K562 (cell line): ENCODE measurements around the gene FAM83F. TPM values are rescaled to one million over a fixed set of nuclear protein-coding genes. Genes with fewer than 3 reads are reported as not detected.

Source experiments
- CCNT2 ChIP-seq: IDR thresholded peaks from 2 replicates; pipeline ENCODE4 v1.6.1; 2011; ENCODE audit warnings: borderline replicate concordance, low read depth, mild to moderate bottlenecking, moderate library complexity, mixed read lengths, low read length; ENCODE audit not compliant: insufficient read length; ENCODE audit errors: extremely low read depth
- ESRRB ChIP-seq: fragments of 250-450 bp; sonication (Bioruptor Pico); IDR thresholded peaks from 2 replicates; pipeline ENCODE4 v1.5.0; 2020; ENCODE audit warnings: mild to moderate bottlenecking, moderate library complexity, borderline replicate concordance
- ETV6 ChIP-seq, 3 experiments: fragments of 150-350 bp in 1 of 3; sonication (generic) in 1 of 3; formaldehyde crosslinking in 1 of 3; IDR thresholded peaks; 2 replicates each; pipeline versions ENCODE4 v1.6.1 to v1.8.0; 2014 to 2022; ENCODE audit warnings: borderline replicate concordance in 2 of 3, low read depth in 2 of 3, antibody characterized with exemption in 1 of 3, low read length in 1 of 3, mild to moderate bottlenecking in 1 of 3, missing genetic modification reagents in 1 of 3
- MCM2 ChIP-seq: fragments of 450-650 bp; IDR thresholded peaks from 2 replicates; pipeline ENCODE4 v1.6.1; 2017; ENCODE audit warnings: low read depth, mild to moderate bottlenecking
- NONO ChIP-seq, 2 experiments: fragments of 200-400 bp in 1 of 2; fragments of 450-650 bp in 1 of 2; formaldehyde crosslinking in 1 of 2; IDR thresholded peaks; 2 replicates each; pipeline ENCODE4 v1.6.1; 2017; ENCODE audit warnings: low read depth in 2 of 2, mild to moderate bottlenecking in 2 of 2, moderate library complexity in 2 of 2, low read length in 1 of 2
- SETDB1 ChIP-seq: IDR thresholded peaks from one replicate; pipeline ENCODE4 v1.6.1; 2012; ENCODE audit warnings: low read length, control low read depth, inconsistent platforms
- SMAD3 ChIP-seq: fragments of 450-650 bp; formaldehyde crosslinking; conservative IDR thresholded peaks from 2 replicates; pipeline ENCODE4 v1.4.0; 2020; ENCODE audit warnings: mild to moderate bottlenecking
- SMARCA4 ChIP-seq: fragments of 450-650 bp; IDR thresholded peaks from 2 replicates; pipeline ENCODE4 v1.6.1; 2016
- ZFPM2 ChIP-seq: fragments of 250-450 bp; sonication (Bioruptor Pico); IDR thresholded peaks from 2 replicates; pipeline ENCODE4 v1.5.1; 2022; ENCODE audit warnings: mild to moderate bottlenecking
- ZNF143 ChIP-seq: sonication (generic); formaldehyde crosslinking; IDR thresholded peaks from 2 replicates; pipeline ENCODE4 v1.9.0; 2022; ENCODE audit warnings: mild to moderate bottlenecking, missing genetic modification reagents
- ZNF445 ChIP-seq: fragments of 250-450 bp; sonication (Bioruptor Pico); IDR thresholded peaks from 2 replicates; pipeline ENCODE4 v1.4.0; 2020; ENCODE audit warnings: low read depth, mild to moderate bottlenecking, moderate library complexity
- ZNF76 ChIP-seq: fragments of 250-450 bp; sonication (Bioruptor Pico); IDR thresholded peaks from 2 replicates; pipeline ENCODE4 v1.4.0; 2020; ENCODE audit warnings: mild to moderate bottlenecking, moderate library complexity, borderline replicate concordance
- polyA plus RNA-seq, 8 experiments: library from polyadenylated mRNA; depleted of rRNA in 4 of 8; stranded (reverse) in 5 of 8; unstranded in 3 of 8; fragments of >200 nt; fragmentation: Nextera tagmentation in 2 of 8; fragmentation: Illumina TruSeq in 1 of 8; extraction: Ambion mirVana in 2 of 8; extraction: Trizol in 1 of 8; gene quantifications; 2 replicates each; pipeline versions ENCODE4 v1.2.1 to v1.2.3, GENCODE V29; 2011 to 2014; ENCODE audit warnings: inconsistent platforms in 1 of 8, missing spikeins in 1 of 8
- total RNA-seq, 7 experiments: library from RNA; depleted of rRNA in 6 of 7; stranded (reverse); fragments of >200 nt in 6 of 7; fragmentation: Illumina TruSeq in 2 of 7; extraction: Trizol in 2 of 7; gene quantifications; 2 replicates each; pipeline versions ENCODE4 v1.2.1 to v1.2.3, GENCODE V29; 2011 to 2021; ENCODE audit warnings: low replicate concordance in 1 of 7
- TF ChIP-seq, protein P1 (sequence below), 2 experiments: fragments of 450-650 bp; conservative IDR thresholded peaks; 2 replicates each; pipeline ENCODE4 v1.6.1; 2017; ENCODE audit warnings: mild to moderate bottlenecking in 2 of 2, moderate library complexity in 2 of 2
- TF ChIP-seq, protein P2 (sequence below): sonication (generic); formaldehyde crosslinking; IDR thresholded peaks from 2 replicates; pipeline ENCODE4 v1.8.0; 2022; ENCODE audit warnings: missing genetic modification reagents, mild to moderate bottlenecking, moderate library complexity, borderline replicate concordance
- TF ChIP-seq, protein P3 (sequence below): fragments of 250-450 bp; sonication (Bioruptor Pico); IDR thresholded peaks from 2 replicates; pipeline ENCODE4 v1.8.0; 2022; ENCODE audit warnings: moderate library complexity, mild to moderate bottlenecking, inconsistent platforms
- TF ChIP-seq, protein P4 (sequence below): fragments of 450-650 bp; formaldehyde crosslinking; IDR thresholded peaks from 2 replicates; pipeline ENCODE4 v1.4.0; 2022; ENCODE audit warnings: missing genetic modification characterization
- TF ChIP-seq, protein P5 (sequence below): fragments of 450-650 bp; formaldehyde crosslinking; IDR thresholded peaks from 2 replicates; pipeline ENCODE4 v1.4.0; 2020; ENCODE audit warnings: mild to moderate bottlenecking, moderate library complexity
- TF ChIP-seq, protein P6 (sequence below): IDR thresholded peaks from 2 replicates; pipeline ENCODE4 v1.6.1; 2011; ENCODE audit not compliant: insufficient read length; ENCODE audit errors: extremely low read depth

FAM83F gene
- total and polyA plus RNA-seq, 9 of the 15 experiments (the other 6 are each of a cell fraction or from before 2014, with no cell fraction given), result under 0.01 to 0.13 (median 0.04) TPM; not detected in 1

DNA sequence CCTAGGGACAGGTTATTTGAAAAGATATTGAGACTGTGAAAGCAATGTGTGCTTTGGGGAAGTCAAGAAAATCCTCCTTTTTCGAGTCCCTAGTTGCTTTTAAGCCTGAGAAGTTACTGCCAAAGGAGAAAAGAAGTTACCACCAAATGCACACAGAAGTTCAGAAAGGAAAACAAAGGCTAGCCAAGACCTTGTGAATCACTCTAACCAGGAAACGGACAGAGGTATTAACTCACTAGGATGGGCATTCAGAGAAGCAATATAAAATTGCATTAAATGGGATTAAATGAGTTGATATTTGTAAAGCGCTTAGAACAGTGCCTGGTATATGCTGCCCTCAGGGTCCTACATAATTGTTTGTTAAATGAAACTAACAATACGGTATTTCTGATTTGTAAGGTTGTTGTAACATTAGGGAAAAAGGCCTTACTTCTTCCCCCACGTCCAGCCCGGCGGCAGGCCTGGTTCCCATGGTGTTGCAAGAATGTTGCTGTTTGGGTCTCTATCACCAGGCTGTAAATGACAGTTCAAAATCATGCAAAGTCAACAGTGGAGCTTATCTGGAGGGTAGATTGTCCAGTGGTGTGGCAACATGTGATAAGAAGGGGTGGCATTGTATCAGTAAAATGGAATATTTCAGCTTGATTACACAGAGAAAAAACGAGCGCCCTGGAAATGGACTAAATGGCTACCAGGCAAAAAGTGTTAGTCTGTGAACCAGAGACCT is 27.5 kb upstream of the FAM83F start (continued):
- TF ChIP-seq, protein P1, sequence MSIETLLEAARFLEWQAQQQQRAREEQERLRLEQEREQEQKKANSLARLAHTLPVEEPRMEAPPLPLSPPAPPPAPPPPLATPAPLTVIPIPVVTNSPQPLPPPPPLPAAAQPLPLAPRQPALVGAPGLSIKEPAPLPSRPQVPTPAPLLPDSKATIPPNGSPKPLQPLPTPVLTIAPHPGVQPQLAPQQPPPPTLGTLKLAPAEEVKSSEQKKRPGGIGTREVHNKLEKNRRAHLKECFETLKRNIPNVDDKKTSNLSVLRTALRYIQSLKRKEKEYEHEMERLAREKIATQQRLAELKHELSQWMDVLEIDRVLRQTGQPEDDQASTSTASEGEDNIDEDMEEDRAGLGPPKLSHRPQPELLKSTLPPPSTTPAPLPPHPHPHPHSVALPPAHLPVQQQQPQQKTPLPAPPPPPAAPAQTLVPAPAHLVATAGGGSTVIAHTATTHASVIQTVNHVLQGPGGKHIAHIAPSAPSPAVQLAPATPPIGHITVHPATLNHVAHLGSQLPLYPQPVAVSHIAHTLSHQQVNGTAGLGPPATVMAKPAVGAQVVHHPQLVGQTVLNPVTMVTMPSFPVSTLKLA (conservative IDR thresholded peaks at IDR 0.05), result peak in 1 of 2 experiments; percentile 37; a peak in 2 of 4 replicates
- TF ChIP-seq ZFPM2 (CRISPR knock-in tag) (no peak), ZNF445 (CRISPR knock-in tag) (no peak), SMAD3 (CRISPR knock-in tag) (peak; percentile 61; the same call in 1 of the 2 replicates), ZNF143 (CRISPR knock-in tag) (no peak), MCM2 (no peak), SETDB1 (no peak), SMARCA4 (peak; percentile 18; the same call in 1 of the 2 replicates), CCNT2 (peak; percentile 57), NONO (IDR thresholded peaks at IDR 0.05; ENCODE audit: low read depth in 2 of 2, low read length in 1 of 2) (no peak), ZNF76 (CRISPR knock-in tag) (no peak), ESRRB (CRISPR knock-in tag) (no peak), ETV6 (IDR thresholded peaks at IDR 0.05; ENCODE audit: borderline replicate concordance in 1 of 2, low read depth in 2 of 2, low read length in 1 of 2) (no peak), ETV6 (CRISPR knock-in tag; IDR thresholded peaks at IDR 0.05; ENCODE audit: borderline replicate concordance) (no peak)
- TF ChIP-seq, protein P2, sequence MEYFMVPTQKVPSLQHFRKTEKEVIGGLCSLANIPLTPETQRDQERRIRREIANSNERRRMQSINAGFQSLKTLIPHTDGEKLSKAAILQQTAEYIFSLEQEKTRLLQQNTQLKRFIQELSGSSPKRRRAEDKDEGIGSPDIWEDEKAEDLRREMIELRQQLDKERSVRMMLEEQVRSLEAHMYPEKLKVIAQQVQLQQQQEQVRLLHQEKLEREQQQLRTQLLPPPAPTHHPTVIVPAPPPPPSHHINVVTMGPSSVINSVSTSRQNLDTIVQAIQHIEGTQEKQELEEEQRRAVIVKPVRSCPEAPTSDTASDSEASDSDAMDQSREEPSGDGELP, result no peak
- TF ChIP-seq, protein P3, sequence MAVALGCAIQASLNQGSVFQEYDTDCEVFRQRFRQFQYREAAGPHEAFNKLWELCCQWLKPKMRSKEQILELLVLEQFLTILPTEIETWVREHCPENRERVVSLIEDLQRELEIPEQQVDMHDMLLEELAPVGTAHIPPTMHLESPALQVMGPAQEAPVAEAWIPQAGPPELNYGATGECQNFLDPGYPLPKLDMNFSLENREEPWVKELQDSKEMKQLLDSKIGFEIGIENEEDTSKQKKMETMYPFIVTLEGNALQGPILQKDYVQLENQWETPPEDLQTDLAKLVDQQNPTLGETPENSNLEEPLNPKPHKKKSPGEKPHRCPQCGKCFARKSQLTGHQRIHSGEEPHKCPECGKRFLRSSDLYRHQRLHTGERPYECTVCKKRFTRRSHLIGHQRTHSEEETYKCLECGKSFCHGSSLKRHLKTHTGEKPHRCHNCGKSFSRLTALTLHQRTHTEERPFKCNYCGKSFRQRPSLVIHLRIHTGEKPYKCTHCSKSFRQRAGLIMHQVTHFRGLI (CRISPR knock-in tag), result 0 out of 2 replicates have a peak, but pooled peaks have one; percentile 35
- TF ChIP-seq, protein P4, sequence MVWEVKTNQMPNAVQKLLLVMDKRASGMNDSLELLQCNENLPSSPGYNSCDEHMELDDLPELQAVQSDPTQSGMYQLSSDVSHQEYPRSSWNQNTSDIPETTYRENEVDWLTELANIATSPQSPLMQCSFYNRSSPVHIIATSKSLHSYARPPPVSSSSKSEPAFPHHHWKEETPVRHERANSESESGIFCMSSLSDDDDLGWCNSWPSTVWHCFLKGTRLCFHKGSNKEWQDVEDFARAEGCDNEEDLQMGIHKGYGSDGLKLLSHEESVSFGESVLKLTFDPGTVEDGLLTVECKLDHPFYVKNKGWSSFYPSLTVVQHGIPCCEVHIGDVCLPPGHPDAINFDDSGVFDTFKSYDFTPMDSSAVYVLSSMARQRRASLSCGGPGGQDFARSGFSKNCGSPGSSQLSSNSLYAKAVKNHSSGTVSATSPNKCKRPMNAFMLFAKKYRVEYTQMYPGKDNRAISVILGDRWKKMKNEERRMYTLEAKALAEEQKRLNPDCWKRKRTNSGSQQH (CRISPR knock-in tag), result no peak
- TF ChIP-seq, protein P5, sequence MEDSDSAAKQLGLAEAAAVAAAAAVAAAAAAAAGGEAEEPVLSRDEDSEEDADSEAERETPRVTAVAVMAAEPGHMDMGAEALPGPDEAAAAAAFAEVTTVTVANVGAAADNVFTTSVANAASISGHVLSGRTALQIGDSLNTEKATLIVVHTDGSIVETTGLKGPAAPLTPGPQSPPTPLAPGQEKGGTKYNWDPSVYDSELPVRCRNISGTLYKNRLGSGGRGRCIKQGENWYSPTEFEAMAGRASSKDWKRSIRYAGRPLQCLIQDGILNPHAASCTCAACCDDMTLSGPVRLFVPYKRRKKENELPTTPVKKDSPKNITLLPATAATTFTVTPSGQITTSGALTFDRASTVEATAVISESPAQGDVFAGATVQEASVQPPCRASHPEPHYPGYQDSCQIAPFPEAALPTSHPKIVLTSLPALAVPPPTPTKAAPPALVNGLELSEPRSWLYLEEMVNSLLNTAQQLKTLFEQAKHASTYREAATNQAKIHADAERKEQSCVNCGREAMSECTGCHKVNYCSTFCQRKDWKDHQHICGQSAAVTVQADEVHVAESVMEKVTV, result no peak
- TF ChIP-seq, protein P6, sequence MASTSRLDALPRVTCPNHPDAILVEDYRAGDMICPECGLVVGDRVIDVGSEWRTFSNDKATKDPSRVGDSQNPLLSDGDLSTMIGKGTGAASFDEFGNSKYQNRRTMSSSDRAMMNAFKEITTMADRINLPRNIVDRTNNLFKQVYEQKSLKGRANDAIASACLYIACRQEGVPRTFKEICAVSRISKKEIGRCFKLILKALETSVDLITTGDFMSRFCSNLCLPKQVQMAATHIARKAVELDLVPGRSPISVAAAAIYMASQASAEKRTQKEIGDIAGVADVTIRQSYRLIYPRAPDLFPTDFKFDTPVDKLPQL, result no peak
